WERI-Rb-1 (cell line): ENCODE data around the gene STK32C.

ENCODE experiments used
- DNase-seq: peaks from one replicate; pipeline ENCODE4 v3.0.0-alpha.2; 2020
- H3K27ac ChIP-seq: fragments of 250-450 bp; sonication (Bioruptor Pico); 2 replicates; pipeline ENCODE4 v1.5.1; 2020; ENCODE audit warnings: mild to moderate bottlenecking, moderate library complexity
- H3K27me3 ChIP-seq: fragments of 250-450 bp; sonication (Bioruptor Pico); 2 replicates; pipeline ENCODE4 v1.5.1; 2021; ENCODE audit warnings: mild to moderate bottlenecking, low read depth, moderate library complexity; ENCODE audit not compliant: insufficient read depth, severe bottlenecking
- H3K36me3 ChIP-seq: fragments of 250-450 bp; sonication (Bioruptor Pico); 2 replicates; pipeline ENCODE4 v1.5.1; 2020; ENCODE audit warnings: mild to moderate bottlenecking, moderate library complexity
- H3K4me3 ChIP-seq: 2 replicates; pipeline ENCODE4 v1.5.1; 2011; ENCODE audit warnings: low read depth, mild to moderate bottlenecking, control low read depth, low read length
- H3K9me3 ChIP-seq: fragments of 250-450 bp; sonication (Bioruptor Pico); 2 replicates; pipeline ENCODE4 v1.5.1; 2021; ENCODE audit warnings: mild to moderate bottlenecking, moderate library complexity; ENCODE audit not compliant: severe bottlenecking
- TF ChIP-seq, protein P1 (sequence below): IDR thresholded peaks from 2 replicates; pipeline ENCODE4 v1.5.1; 2011; ENCODE audit warnings: low read depth, mild to moderate bottlenecking, control low read depth, inconsistent platforms, low read length

Gene STK32C

DNA sequence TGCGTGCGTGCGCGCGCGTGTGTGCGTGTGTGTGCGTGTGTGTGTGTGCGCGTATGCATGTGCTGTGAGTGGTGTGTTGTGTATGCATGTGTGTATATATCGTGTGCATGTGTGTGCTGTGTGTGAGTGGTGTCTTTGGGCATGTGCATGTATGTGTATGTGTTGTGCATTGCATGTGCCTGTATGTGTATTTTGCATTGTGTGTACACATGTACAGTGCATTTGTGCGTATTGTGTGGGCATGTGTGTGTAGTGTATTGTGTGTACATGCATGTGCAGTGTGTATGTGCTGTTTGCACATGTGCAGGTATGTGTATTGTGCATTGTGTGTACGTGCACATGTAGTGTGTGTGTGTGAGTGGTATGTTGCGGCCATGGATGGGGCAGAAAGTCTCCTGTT, 127.0 kb downstream of the STK32C start:
- H3K4me3 ChIP-seq = no peak overlapping the region
- no peak for DNase-seq
- TF ChIP-seq, protein P1, sequence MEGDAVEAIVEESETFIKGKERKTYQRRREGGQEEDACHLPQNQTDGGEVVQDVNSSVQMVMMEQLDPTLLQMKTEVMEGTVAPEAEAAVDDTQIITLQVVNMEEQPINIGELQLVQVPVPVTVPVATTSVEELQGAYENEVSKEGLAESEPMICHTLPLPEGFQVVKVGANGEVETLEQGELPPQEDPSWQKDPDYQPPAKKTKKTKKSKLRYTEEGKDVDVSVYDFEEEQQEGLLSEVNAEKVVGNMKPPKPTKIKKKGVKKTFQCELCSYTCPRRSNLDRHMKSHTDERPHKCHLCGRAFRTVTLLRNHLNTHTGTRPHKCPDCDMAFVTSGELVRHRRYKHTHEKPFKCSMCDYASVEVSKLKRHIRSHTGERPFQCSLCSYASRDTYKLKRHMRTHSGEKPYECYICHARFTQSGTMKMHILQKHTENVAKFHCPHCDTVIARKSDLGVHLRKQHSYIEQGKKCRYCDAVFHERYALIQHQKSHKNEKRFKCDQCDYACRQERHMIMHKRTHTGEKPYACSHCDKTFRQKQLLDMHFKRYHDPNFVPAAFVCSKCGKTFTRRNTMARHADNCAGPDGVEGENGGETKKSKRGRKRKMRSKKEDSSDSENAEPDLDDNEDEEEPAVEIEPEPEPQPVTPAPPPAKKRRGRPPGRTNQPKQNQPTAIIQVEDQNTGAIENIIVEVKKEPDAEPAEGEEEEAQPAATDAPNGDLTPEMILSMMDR = no peak
- no peaks in the 10 kb centered on the region for H3K36me3 ChIP-seq
- H3K27me3 ChIP-seq = no peaks in the 10 kb centered on the region
- H3K9me3 ChIP-seq = no peaks in the 10 kb centered on the region
- H3K27ac ChIP-seq = no peak overlapping the region

DNA sequence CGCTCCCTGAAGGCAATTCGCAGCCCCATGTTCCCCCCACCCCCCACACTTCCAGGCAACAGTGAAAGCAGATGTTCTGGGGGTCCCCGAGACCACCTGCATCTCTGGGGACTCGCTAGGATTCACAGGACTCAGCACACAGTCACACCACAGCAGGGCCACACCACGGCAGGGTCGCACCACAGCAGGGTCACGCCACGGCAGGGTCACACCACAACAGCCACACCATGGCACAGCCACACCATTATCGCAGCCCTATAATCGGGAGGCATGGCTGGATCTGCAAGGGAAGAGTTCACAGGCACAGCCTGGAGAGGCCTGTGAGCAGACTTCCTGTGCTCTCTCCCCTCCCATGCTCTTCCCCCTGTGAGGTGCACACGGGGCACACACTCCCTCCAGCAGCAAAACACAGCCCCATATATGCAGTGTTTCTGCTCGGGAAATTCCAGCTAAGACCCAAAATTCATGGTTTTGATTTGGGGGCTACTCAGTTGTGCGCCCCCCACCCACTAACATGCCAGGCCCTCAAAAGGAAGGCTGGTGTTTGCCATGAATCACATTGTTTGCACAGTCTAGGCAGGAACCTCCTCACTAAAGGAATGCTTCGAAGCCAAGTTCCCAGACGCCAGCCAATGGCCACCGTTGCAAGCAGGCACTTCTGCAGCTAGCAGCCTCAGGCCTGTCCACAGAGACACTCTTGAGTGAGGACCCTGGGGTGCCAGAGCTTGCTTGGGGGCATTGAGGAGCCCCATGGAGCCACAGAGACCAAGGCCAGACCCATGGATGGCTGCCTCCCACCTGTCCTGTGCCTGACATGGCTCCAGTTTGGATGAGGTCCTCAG, 128.0 kb downstream of the STK32C start:
- no peak for DNase-seq
- Histone ChIP-seq H3K9me3 (no peaks in the 10 kb centered on the region), H3K27me3 (no peaks in the 10 kb centered on the region), H3K36me3 (no peaks in the 10 kb centered on the region), H3K27ac (no peak overlapping the region), H3K4me3 (no peak overlapping the region)
- TF ChIP-seq, protein P1 = no peak

DNA sequence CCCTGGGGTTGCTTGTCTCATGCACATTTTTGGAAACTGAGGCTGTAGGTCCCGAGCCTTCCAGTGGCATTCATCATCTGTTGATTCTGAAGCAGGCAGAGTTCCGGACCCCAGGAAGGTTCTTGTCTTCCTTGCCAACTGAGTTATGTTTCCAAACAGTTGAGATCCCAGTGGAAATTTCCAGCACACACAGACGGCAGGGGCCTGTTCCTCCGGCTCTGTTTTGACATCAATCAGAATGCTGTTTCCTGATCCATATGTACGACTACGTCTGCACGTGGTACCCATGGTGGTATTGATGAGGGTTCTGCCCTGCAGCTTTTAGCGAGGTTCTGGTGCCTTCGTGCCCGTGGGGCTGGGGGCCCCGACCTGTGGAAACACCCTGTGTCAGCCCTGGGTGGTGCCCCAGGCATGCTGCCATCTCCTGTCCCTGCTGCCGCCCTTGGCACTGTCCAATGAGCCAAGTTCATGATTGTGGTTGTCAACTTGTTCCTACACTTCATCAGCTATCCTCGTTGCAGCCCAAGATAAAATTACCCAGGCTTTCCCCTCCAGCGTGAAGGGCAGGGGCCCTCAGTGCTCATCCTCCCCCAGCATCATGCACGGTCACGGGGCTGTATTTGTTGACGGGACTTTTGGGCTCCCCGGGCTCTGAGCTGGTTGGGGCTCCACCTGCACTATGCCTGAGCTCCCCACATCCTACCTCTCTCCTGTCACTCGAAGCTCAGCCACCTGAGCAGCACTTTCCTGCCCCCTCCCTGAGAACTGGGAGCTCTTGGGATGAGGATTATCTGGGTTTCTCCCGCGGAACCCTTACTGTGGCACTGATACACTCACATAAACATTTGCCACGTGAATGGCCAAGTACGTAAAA, 128.8 kb downstream of the STK32C start:
- Histone ChIP-seq H3K27me3 (no peaks in the 10 kb centered on the region), H3K36me3 (no peaks in the 10 kb centered on the region), H3K4me3 (no peak overlapping the region), H3K27ac (no peak overlapping the region), H3K9me3 (no peaks in the 10 kb centered on the region)
- TF ChIP-seq, protein P1 = no peak
- DNase-seq = no peak

DNA sequence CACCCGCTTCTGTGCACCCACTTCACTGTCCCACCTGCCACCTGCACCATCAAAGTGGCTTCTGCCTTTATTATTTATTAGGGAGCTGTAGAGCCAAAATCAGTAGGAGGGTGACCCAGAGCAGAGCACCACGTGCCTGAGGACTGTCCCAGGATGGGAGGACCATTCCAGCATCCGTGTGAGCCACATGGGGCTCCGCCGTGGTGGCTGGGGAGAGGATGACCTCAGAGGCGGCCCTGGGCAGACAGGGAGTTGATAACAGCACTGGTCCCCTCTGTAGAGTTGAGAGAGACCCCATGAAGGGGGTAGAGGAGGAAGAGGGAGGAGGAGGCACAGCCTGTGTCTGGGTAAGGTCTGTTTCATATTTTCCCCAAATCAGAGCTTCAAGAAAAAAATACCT, 129.7 kb downstream of the STK32C start:
- H3K4me3 ChIP-seq = no peak overlapping the region
- TF ChIP-seq, protein P1 = no peak
- H3K27me3 ChIP-seq = no peaks in the 10 kb centered on the region
- no peak for DNase-seq
- no peak overlapping the region for H3K27ac ChIP-seq
- H3K36me3 ChIP-seq = no peaks in the 10 kb centered on the region
- no peaks in the 10 kb centered on the region for H3K9me3 ChIP-seq

DNA sequence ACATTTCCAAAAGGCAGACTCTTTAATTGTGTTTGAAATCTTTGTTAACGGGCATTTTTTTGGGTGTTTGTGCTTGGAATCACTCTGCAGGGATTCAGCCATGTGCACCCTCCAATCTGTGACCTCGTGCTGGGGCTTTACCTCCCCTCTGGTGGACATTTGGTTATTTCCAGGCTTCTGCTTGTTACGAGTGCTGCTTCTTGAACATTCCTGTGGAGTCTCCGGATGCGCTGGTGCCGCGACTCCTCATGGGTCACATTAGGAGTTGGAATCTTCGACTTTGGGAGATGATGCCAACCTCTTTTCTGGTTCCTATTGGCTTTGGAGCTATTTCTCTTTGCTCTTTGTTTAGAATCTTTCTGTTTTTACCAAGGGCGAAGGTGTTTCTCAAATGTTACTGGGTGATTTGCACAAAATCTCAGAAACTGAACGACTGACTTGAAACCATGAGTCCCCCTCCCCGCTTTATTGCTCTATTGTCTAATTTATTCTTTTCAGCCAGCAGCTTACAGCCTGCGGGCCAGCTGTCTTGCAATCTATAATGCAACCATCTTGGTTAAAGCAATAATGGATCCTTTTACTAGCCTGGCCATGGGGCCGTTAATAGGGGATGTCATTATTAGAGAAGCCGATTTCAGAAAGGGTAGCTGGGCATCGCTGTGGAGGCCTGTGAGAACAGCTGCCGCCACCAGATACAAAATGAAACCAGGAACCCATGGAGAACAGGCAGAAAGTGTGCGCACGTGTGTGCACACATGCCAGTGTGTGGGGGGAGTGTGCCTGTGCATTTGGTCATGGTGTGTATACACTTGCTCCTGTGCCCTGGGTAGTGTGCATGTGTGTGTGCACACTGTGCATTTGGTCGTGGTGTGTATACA, 130.9 kb downstream of the STK32C start:
- H3K9me3 ChIP-seq = no peaks in the 10 kb centered on the region
- H3K27ac ChIP-seq = no peak overlapping the region
- H3K36me3 ChIP-seq = no peaks in the 10 kb centered on the region
- no peak for DNase-seq
- TF ChIP-seq, protein P1 = no peak
- no peaks in the 10 kb centered on the region for H3K27me3 ChIP-seq
- H3K4me3 ChIP-seq = no peak overlapping the region
